Adrenal gland (tissue), 12 donors: ENCODE results near the gene UQCC5. TPM values are rescaled to one million over a fixed set of nuclear protein-coding genes. Genes with fewer than 3 reads are reported as not detected.
A peak's percentile ranks its signal among the peaks of the same experiment; 100 is the strongest.

Experiments used
- DNase-seq, 7 donors: peaks; one replicate each; pipeline ENCODE4 v3.0.0-alpha.2; 2019 to 2020
- H3K27ac ChIP-seq, 5 donors: fragments of 200-600 bp; sonication (generic) in 4 of 5; 1 replicate in 3 of 5; 2 replicates in 2 of 5; pipeline versions ENCODE4 v1.5.1 to v1.8.0; 2016 to 2020; ENCODE audit warnings: mild to moderate bottlenecking in 1 of 5
- H3K27me3 ChIP-seq: fragments of 200-600 bp; 2 replicates; pipeline ENCODE4 v1.8.0; 2021
- H3K36me3 ChIP-seq, 2 donors: fragments of 200-600 bp; replicated peaks in 1 of 2; 1 replicate in 1 of 2; 2 replicates in 1 of 2; pipeline versions ENCODE4 v1.5.1 to v1.8.0; 2018 to 2022
- H3K4me1 ChIP-seq, 2 donors: fragments of 200-600 bp; replicated peaks in 1 of 2; 1 replicate in 1 of 2; 2 replicates in 1 of 2; pipeline versions ENCODE4 v1.5.1 to v1.8.0; 2018 to 2021
- H3K4me3 ChIP-seq, 4 donors: fragments of 200-600 bp; sonication (generic) in 3 of 4; one replicate each; pipeline ENCODE4 v1.5.1; 2016 to 2018
- H3K9me3 ChIP-seq, 3 donors: fragments of 200-600 bp; sonication (generic) in 1 of 3; replicated peaks in 1 of 3; 1 replicate in 2 of 3; 2 replicates in 1 of 3; pipeline versions ENCODE4 v1.5.1 to v1.8.0; 2016 to 2021
- CTCF ChIP-seq, 6 experiments: fragments of 450-650 bp in 4 of 6; fragments of 200-600 bp in 2 of 6; sonication (generic) in 1 of 6; IDR thresholded peaks; 1 replicate in 5 of 6; 2 replicates in 1 of 6; pipeline versions ENCODE4 v1.5.1 to v1.8.0; 2016 to 2021; ENCODE audit warnings: antibody characterized with exemption in 6 of 6, mild to moderate bottlenecking in 2 of 6, moderate library complexity in 1 of 6
- POLR2A ChIP-seq, 2 donors: fragments of 450-650 bp; IDR thresholded peaks; one replicate each; pipeline ENCODE4 v1.6.1; 2017; ENCODE audit warnings: antibody characterized with exemption in 2 of 2, mild to moderate bottlenecking in 2 of 2, moderate library complexity in 1 of 2
- WGBS, 4 donors: extraction: QIAGEN DNeasy Blood & Tissue Kit in 2 of 4; methylation state at CpG; one replicate each; pipeline versions ENCODE4 v1.1.5 to v1.1.7; 2013 to 2017; 5-methylcytosine and 5-hydroxymethylcytosine counted together
- intact Hi-C, 2 donors: fragments of 100-400 bp; cut with DNase I; formaldehyde crosslinking; loops; one replicate each; pipeline versions ENCODE4 v1.14.1 to v1.15.0; 2022 to 2023
- polyA plus RNA-seq, 3 donors: library from polyadenylated mRNA; stranded (reverse); fragments of 200-250 nt in 2 of 3; fragments of 350-450 nt in 1 of 3; fragmentation: Illumina TruSeq in 1 of 3; extraction: RNeasy Lipid Tissue Mini Kit (QIAGEN cat#74804) in 1 of 3; gene quantifications; one replicate each; pipeline ENCODE4 v1.2.3, GENCODE V29; 2013 to 2014
- total RNA-seq, 9 donors: library from RNA; depleted of rRNA in 4 of 9; stranded (reverse); fragments of >200 nt in 4 of 9; fragments of 120-200 nt in 1 of 9; fragmentation: NEBNext Ultra II Directional in 1 of 9; extraction: Animal tissue kit (Norgen Biotek cat#: 25700) in 1 of 9; gene quantifications; one replicate each; pipeline versions ENCODE4 v1.1.0 to v1.2.4, GENCODE V29; 2013 to 2023
- donor health status: healthy with polysubstance abuse.
- donor health status: Bipolar disorder and iron deficiency.
- donor health status: DM: yes; HTN: yes; CAD: no.
- donor health status: DM: no; HTN: no; CAD: no.
- donor health status: DM: no; HTN: no; CAD: no.
- donor health status: DM: yes; HTN: yes; CAD: no.

The UQCC5 gene
- total and polyA plus RNA-seq, 12 donors, result 1.1 to 330 (median 72.3) TPM

- Histone ChIP-seq H3K4me3 (no peak overlapping the region), H3K36me3 (peaks cover 0 to 44% of the 10 kb centered on the region in 2 donors), H3K27ac (peak overlapping the region in 1 of 5 donors; percentile 84), H3K4me1 (peaks cover 20 to 36% of the 10 kb centered on the region in 2 donors), H3K27me3 (no peaks in the 10 kb centered on the region), H3K9me3 (no peaks in the 10 kb centered on the region)
- no peak for TF ChIP-seq POLR2A (IDR thresholded peaks at IDR 0.05)
- TF ChIP-seq CTCF (IDR thresholded peaks at IDR 0.05), result no peak
- intact Hi-C loops, result loop anchor here in 1 of 2 donors (5.0 kb wide), 1 partner anchor 35 kb away; no protein-coding TSS in a partner anchor
- WGBS, 4 donors, result 83 to 95% (median 93%) methylated on average over 2 to 14 of the region's 14 CpGs
- no peak for DNase-seq
Observed at GRCh38 chr3:52522651-52523251, 13.7 kb upstream of the UQCC5 start.

GRCh38 chr3:52523386-52524257, 12.8 kb upstream of the UQCC5 start:
- peaks cover 0 to 52% of the 10 kb centered on the region in 2 donors for H3K36me3 ChIP-seq
- no peak for DNase-seq
- TF ChIP-seq CTCF (IDR thresholded peaks at IDR 0.05) (no peak), POLR2A (IDR thresholded peaks at IDR 0.05) (no peak)
- no peaks in the 10 kb centered on the region for H3K27me3 ChIP-seq
- WGBS, 4 donors, result 95 to 97% (median 96%) methylated on average over 15 to 26 of the region's 26 CpGs
- no peaks in the 10 kb centered on the region for H3K9me3 ChIP-seq
- H3K4me3 ChIP-seq, result no peak overlapping the region
- peak overlapping the region in 2 of 5 donors; percentile 84 to 89 for H3K27ac ChIP-seq
- intact Hi-C loops, result loop anchor here in 1 of 2 donors (5.0 kb wide), 1 partner anchor 36 kb away; no protein-coding TSS in a partner anchor
- peaks cover 20 to 39% of the 10 kb centered on the region in 2 donors for H3K4me1 ChIP-seq

GRCh38 chr3:52524258-52524751, 12.1 kb upstream of the UQCC5 start:
- Histone ChIP-seq H3K27me3 (no peaks in the 10 kb centered on the region), H3K4me3 (no peak overlapping the region), H3K36me3 (peaks cover 0 to 58% of the 10 kb centered on the region in 2 donors), H3K9me3 (no peaks in the 10 kb centered on the region), H3K4me1 (peaks cover 20 to 42% of the 10 kb centered on the region in 2 donors), H3K27ac (peak overlapping the region in 2 of 5 donors; percentile 84 to 89)
- WGBS, 4 donors, result 93 to 96% (median 95%) methylated on average over 18 of the region's 18 CpGs
- no peak for DNase-seq
- TF ChIP-seq POLR2A (IDR thresholded peaks at IDR 0.05) (no peak), CTCF (IDR thresholded peaks at IDR 0.05) (no peak)
- intact Hi-C loops, result loop anchor here in 1 of 2 donors (5.0 kb wide), 1 partner anchor 37 kb away; no protein-coding TSS in a partner anchor
